SK-N-SH (cell line): ENCODE results near the gene HNRNPM.

Experiments used
- CTCF ChIP-seq: fragments of 200-600 bp; sonication (generic); IDR thresholded peaks from 2 replicates; pipeline ENCODE4 v1.6.1; 2017; ENCODE audit warnings: antibody characterized with exemption, mild to moderate bottlenecking, moderate library complexity
- FOXM1 ChIP-seq: IDR thresholded peaks from 2 replicates; pipeline ENCODE4 v1.4.0; 2012; ENCODE audit warnings: low read depth, mild to moderate bottlenecking

GRCh38 chr19:8451885-8452284 lies 7.1 kb downstream of the HNRNPM start:
- TF ChIP-seq FOXM1 (no peak), CTCF (no peak)
